Gastroesophageal sphincter (tissue), 4 donors: Measurements from ENCODE around the gene GPX2. TPM values are rescaled to one million over a fixed set of nuclear protein-coding genes. Genes with fewer than 3 reads are reported as not detected.

ENCODE experiments used
- ATAC-seq: fragments of 150-250 bp; one replicate; pipeline ENCODE4 v1.9.1; 2016; ENCODE audit warnings: mild to moderate bottlenecking, moderate library complexity
- H3K27ac ChIP-seq, 4 donors: fragments of 200-600 bp; sonication (generic) in 3 of 4; 1 replicate in 3 of 4; 2 replicates in 1 of 4; pipeline ENCODE4 v1.5.1; 2016 to 2019
- H3K27me3 ChIP-seq: fragments of 200-600 bp; sonication (generic); one replicate; pipeline ENCODE4 v1.5.1; 2019
- H3K36me3 ChIP-seq, 2 donors: fragments of 200-600 bp; sonication (generic); one replicate each; pipeline ENCODE4 v1.5.1; 2019; ENCODE audit warnings: control low read depth in 1 of 2
- H3K4me1 ChIP-seq, 3 donors: fragments of 200-600 bp; sonication (generic); 1 replicate in 2 of 3; 2 replicates in 1 of 3; pipeline ENCODE4 v1.5.1; 2016 to 2019; ENCODE audit warnings: control low read depth in 2 of 3
- H3K4me3 ChIP-seq, 2 donors: fragments of 200-600 bp; sonication (generic); one replicate each; pipeline ENCODE4 v1.5.1; 2019; ENCODE audit warnings: mild to moderate bottlenecking in 1 of 2, moderate library complexity in 1 of 2
- H3K9me3 ChIP-seq, 3 donors: fragments of 200-600 bp; sonication (generic); one replicate each; pipeline ENCODE4 v1.5.1; 2017 to 2019; ENCODE audit warnings: control low read depth in 2 of 3
- CTCF ChIP-seq, 4 experiments: fragments of 200-600 bp in 2 of 4; fragments of 450-650 bp in 2 of 4; sonication (generic) in 1 of 4; IDR thresholded peaks; one replicate each; pipeline ENCODE4 v1.5.1; 2017 to 2019; ENCODE audit warnings: antibody characterized with exemption in 4 of 4, mild to moderate bottlenecking in 2 of 4, moderate library complexity in 2 of 4
- EP300 ChIP-seq: sonication (generic); formaldehyde crosslinking; IDR thresholded peaks from one replicate; pipeline ENCODE4 v1.6.1; 2017; ENCODE audit warnings: antibody characterized with exemption, mild to moderate bottlenecking
- POLR2A ChIP-seq, 2 donors: fragments of 450-650 bp; IDR thresholded peaks; one replicate each; pipeline ENCODE4 v1.6.1; 2017; ENCODE audit warnings: antibody characterized with exemption in 2 of 2, mild to moderate bottlenecking in 2 of 2, moderate library complexity in 1 of 2
- POLR2AphosphoS5 ChIP-seq: sonication (generic); formaldehyde crosslinking; IDR thresholded peaks from one replicate; pipeline ENCODE4 v1.6.1; 2017; ENCODE audit warnings: antibody characterized with exemption
- WGBS, 2 donors: methylation state at CpG; one replicate each; pipeline ENCODE4 v1.1.5; 2018; ENCODE audit warnings: low coverage in 1 of 2; 5-methylcytosine and 5-hydroxymethylcytosine counted together
- total RNA-seq, 4 donors: library from RNA; depleted of rRNA; stranded (reverse); fragments of >200 nt; gene quantifications; one replicate each; pipeline ENCODE4 v1.1.0, GENCODE V29; 2016

The GPX2 gene
- total RNA-seq, 4 donors from 2014 or later = 0.93 to 10.6 (median 1.4) TPM; not detected in 1

GRCh38 chr14:64970041-64970440 lies 27.5 kb upstream of the GPX2 start:
- Histone ChIP-seq H3K4me1 (peaks cover 0 to 17% (median 5%) of the 10 kb centered on the region in 3 donors), H3K27ac (no peak overlapping the region), H3K9me3 (no peaks in the 10 kb centered on the region), H3K27me3 (no peaks in the 10 kb centered on the region), H3K4me3 (no peak overlapping the region), H3K36me3 (no peaks in the 10 kb centered on the region)
- no peak for ATAC-seq
- TF ChIP-seq EP300 (no peak), POLR2A (IDR thresholded peaks at IDR 0.05) (no peak), POLR2AphosphoS5 (no peak), CTCF (IDR thresholded peaks at IDR 0.05) (no peak)
- 94 to 95% methylated on average over 3 of the region's 3 CpGs for WGBS, 2 donors

GRCh38 chr14:64968651-64969050 lies 26.1 kb upstream of the GPX2 start:
- WGBS, 2 donors = 95 to 97% methylated on average over 2 to 3 of the region's 6 CpGs
- no peak for TF ChIP-seq POLR2A (IDR thresholded peaks at IDR 0.05)
- no peak for TF ChIP-seq EP300
- TF ChIP-seq POLR2AphosphoS5 = no peak
- no peak for TF ChIP-seq CTCF (IDR thresholded peaks at IDR 0.05)
- ATAC-seq = no peak
- Histone ChIP-seq H3K27ac (no peak overlapping the region), H3K4me3 (no peak overlapping the region), H3K4me1 (peaks cover 0 to 17% (median 5%) of the 10 kb centered on the region in 3 donors), H3K9me3 (no peaks in the 10 kb centered on the region), H3K36me3 (no peaks in the 10 kb centered on the region), H3K27me3 (no peaks in the 10 kb centered on the region)

GRCh38 chr14:64968167-64968566 lies 25.6 kb upstream of the GPX2 start:
- H3K4me1 ChIP-seq = peaks cover 0 to 17% (median 5%) of the 10 kb centered on the region in 3 donors
- no peak for ATAC-seq
- H3K4me3 ChIP-seq = no peak overlapping the region
- H3K27ac ChIP-seq = no peak overlapping the region
- H3K36me3 ChIP-seq = no peaks in the 10 kb centered on the region
- no peaks in the 10 kb centered on the region for H3K27me3 ChIP-seq
- TF ChIP-seq POLR2AphosphoS5 = no peak
- TF ChIP-seq POLR2A (IDR thresholded peaks at IDR 0.05) = no peak
- no peak for TF ChIP-seq EP300
- TF ChIP-seq CTCF (IDR thresholded peaks at IDR 0.05) = no peak
- 75 to 81% methylated on average over 5 to 7 of the region's 7 CpGs for WGBS, 2 donors
- no peaks in the 10 kb centered on the region for H3K9me3 ChIP-seq

GRCh38 chr14:64966976-64967375 lies 24.4 kb upstream of the GPX2 start:
- no peaks in the 10 kb centered on the region for H3K36me3 ChIP-seq
- H3K9me3 ChIP-seq = no peaks in the 10 kb centered on the region
- no peak overlapping the region for H3K27ac ChIP-seq
- peaks cover 0 to 11% (median 5%) of the 10 kb centered on the region in 3 donors for H3K4me1 ChIP-seq
- no peak for ATAC-seq
- TF ChIP-seq POLR2AphosphoS5 (no peak), EP300 (no peak), CTCF (IDR thresholded peaks at IDR 0.05) (no peak), POLR2A (IDR thresholded peaks at IDR 0.05) (no peak)
- no peaks in the 10 kb centered on the region for H3K27me3 ChIP-seq
- WGBS, 2 donors = 60 to 93% methylated on average over 2 of the region's 2 CpGs
- H3K4me3 ChIP-seq = no peak overlapping the region

GRCh38 chr14:64965356-64966000 lies 22.9 kb upstream of the GPX2 start:
- Histone ChIP-seq H3K4me3 (no peak overlapping the region), H3K36me3 (no peaks in the 10 kb centered on the region), H3K9me3 (no peaks in the 10 kb centered on the region), H3K27me3 (no peaks in the 10 kb centered on the region), H3K4me1 (no peaks in the 10 kb centered on the region), H3K27ac (no peak overlapping the region)
- no peak for ATAC-seq
- 90 to 92% methylated on average over 10 to 12 of the region's 15 CpGs for WGBS, 2 donors
- TF ChIP-seq POLR2AphosphoS5 = no peak
- no peak for TF ChIP-seq POLR2A (IDR thresholded peaks at IDR 0.05)
- TF ChIP-seq CTCF (IDR thresholded peaks at IDR 0.05) = no peak
